Hematopoietic multipotent progenitor cell treated with erythropoietin and hydrocortisone succinate and interleukin-3 and kit ligand, for 15 days (in vitro differentiated cells): ENCODE measurements around the gene GPRASP3.
"Not testable (repeated sequence)": the region's sequence is repeated elsewhere in the genome, so short reads cannot be mapped to it uniquely, and the experiment has no call there.

Experiments
- DNase-seq: peaks from one replicate; pipeline ENCODE4 v3.0.0-alpha.2; 2015; ENCODE audit warnings: low spot score

The GPRASP3 gene

GRCh38 chrX:102720237-102721168, at the start of gene GPRASP3:
GPRASP3 (plus strand) TSS chrX:102720743; CDS start chrX:102748996, 28,253 bp downstream.
- DNase-seq: peak; percentile 53

GRCh38 chrX:102672856-102673255, 47.7 kb upstream of the GPRASP3 start:
- DNase-seq: no peak

GRCh38 chrX:102677479-102677878, 43.1 kb upstream of the GPRASP3 start:
- DNase-seq: not testable (repeated sequence)

GRCh38 chrX:102684772-102685520, 35.6 kb upstream of the GPRASP3 start:
- no peak for DNase-seq

GRCh38 chrX:102694749-102695148, 25.8 kb upstream of the GPRASP3 start:
- no peak for DNase-seq

- DNase-seq: no peak
These were observed 24.2 kb upstream of the GPRASP3 start for GRCh38 chrX:102696306-102696705.

GRCh38 chrX:102697494-102697893, 23.0 kb upstream of the GPRASP3 start:
- no peak for DNase-seq

- no peak for DNase-seq
These were observed 11.6 kb upstream of the GPRASP3 start for GRCh38 chrX:102708900-102709299.

- no peak for DNase-seq
These were observed 8.7 kb upstream of the GPRASP3 start for GRCh38 chrX:102711872-102712215.

- no peak for DNase-seq
These were observed 8.2 kb upstream of the GPRASP3 start, which contains the start of gene GPRASP2 for GRCh38 chrX:102712216-102712966. GPRASP2 (plus strand) TSS chrX:102712448; CDS start chrX:102714870, 2,422 bp downstream.

GRCh38 chrX:102712981-102713625, 7.4 kb upstream of the GPRASP3 start:
- DNase-seq: no peak

- no peak for DNase-seq
These were observed 5.5 kb upstream of the GPRASP3 start for GRCh38 chrX:102714994-102715393.

- no peak for DNase-seq
These were observed 4.6 kb upstream of the GPRASP3 start for GRCh38 chrX:102715967-102716366.

- DNase-seq: not testable (repeated sequence)
These were observed 595 bp downstream of the GPRASP3 start for GRCh38 chrX:102721169-102721506.

- DNase-seq: no peak
These were observed 2.9 kb downstream of the GPRASP3 start for GRCh38 chrX:102723456-102723855.

- DNase-seq: no peak
These were observed 7.2 kb downstream of the GPRASP3 start for GRCh38 chrX:102727761-102728160.

- no peak for DNase-seq
These were observed 8.1 kb downstream of the GPRASP3 start for GRCh38 chrX:102728646-102729045.

- DNase-seq: no peak
These were observed 19.1 kb downstream of the GPRASP3 start for GRCh38 chrX:102739657-102740056.

GRCh38 chrX:102744307-102744706, 23.8 kb downstream of the GPRASP3 start:
- no peak for DNase-seq

GRCh38 chrX:102745513-102745856, 24.9 kb downstream of the GPRASP3 start:
- no peak for DNase-seq

- DNase-seq: no peak
These were observed 25.5 kb downstream of the GPRASP3 start for GRCh38 chrX:102745857-102746584.
